Measurements from ENCODE around the gene STS.

Gene STS

DNA sequence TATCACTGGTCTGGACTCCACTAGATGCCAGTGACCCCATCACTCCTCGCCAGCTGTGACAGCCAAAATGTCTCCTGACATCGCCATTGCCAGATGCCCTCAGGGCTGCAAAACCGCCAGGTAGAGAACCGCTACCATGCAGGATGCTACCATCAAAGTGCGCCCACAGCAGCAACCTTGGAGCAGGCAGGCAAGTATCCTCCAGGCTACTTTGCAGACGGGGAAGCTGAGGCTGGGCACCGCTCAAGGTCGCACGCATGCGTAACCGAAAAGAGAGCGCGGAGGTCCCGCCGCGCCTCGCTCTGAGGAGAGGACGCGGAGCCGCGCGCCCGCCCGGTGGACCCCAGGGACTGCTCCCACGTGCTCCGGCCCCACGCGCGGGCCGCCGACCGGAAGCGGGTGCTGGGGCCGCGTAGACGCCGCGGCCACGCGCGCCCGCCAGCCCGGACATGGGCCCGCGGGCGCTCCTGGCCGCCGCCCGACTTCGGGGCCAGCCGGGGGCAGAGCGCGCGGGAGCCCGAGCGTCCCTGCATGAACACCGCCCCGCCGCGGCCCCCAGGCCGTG is at the start of gene STS:
STS (plus strand) TSS at position 300 of the 565 bp plus-strand sequence. CDS start 105,488 bp downstream, outside the sequence.
- DNase-seq = peak in 1 of 2 experiments; percentile 5

DNA sequence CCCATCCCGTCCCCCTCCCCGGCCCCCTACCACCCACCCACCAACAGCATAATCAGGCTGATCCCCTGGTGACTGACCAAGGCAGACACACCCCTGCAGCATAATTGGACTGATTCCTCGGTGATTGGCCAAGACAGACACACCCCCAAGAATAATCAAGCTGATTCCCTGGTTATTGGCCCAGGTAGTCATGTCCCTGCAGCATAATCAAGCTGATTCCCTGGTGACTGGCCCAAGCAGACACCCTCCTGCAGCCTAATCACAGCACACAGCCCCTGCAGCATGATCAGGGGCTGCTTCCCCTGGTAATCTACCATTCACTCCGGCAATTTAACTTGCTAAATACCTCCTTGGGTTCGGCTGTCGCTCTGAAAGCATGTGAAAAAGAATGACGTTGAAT is 47.5 kb upstream of the STS start:
- DNase-seq = no peak

- DNase-seq = no peak
Observed at GRCh38 chrX:7102119-7102518, 45.4 kb upstream of the STS start.

DNA sequence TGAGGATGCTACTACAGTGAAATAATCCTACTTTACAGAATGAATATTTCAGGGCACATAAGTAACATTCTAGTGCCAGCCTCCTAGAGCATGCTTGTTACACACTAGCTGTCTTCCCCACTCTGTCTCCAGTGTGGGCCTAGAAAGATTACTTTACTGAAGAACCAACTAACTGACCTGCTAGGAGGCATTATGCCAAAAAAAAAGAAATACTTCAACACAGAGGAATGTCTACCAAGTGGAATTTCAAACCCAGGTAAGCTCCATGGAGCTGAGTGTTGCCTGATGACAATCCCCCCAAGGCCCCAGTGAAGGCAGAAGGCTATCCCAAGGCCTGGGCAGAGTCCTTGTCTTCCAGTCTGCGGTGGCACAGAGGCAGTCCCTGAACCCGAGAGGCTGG is 40.9 kb upstream of the STS start:
- no peak for DNase-seq

DNA sequence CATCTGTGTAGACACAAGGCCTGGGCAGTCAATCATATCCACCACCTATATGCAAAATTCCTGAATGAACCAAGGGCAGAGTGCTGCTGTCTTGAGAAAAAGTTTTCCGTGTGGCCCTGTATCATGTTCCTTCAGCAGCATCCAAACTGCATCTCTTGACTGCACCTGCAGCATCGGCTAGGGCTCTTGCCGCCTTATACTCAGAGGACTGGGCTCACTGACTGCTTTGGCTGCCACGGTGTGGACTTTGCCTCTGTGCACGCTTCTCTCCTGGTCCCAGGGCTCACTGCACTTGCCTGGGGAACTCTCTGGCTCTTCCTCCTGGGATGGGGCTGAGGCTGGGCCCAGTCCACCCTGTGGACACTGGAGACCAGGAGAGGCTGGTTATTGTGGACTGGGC is 39.5 kb upstream of the STS start:
- no peak for DNase-seq

- DNase-seq = no peak
Observed at GRCh38 chrX:7109049-7109531, 38.4 kb upstream of the STS start.

DNA sequence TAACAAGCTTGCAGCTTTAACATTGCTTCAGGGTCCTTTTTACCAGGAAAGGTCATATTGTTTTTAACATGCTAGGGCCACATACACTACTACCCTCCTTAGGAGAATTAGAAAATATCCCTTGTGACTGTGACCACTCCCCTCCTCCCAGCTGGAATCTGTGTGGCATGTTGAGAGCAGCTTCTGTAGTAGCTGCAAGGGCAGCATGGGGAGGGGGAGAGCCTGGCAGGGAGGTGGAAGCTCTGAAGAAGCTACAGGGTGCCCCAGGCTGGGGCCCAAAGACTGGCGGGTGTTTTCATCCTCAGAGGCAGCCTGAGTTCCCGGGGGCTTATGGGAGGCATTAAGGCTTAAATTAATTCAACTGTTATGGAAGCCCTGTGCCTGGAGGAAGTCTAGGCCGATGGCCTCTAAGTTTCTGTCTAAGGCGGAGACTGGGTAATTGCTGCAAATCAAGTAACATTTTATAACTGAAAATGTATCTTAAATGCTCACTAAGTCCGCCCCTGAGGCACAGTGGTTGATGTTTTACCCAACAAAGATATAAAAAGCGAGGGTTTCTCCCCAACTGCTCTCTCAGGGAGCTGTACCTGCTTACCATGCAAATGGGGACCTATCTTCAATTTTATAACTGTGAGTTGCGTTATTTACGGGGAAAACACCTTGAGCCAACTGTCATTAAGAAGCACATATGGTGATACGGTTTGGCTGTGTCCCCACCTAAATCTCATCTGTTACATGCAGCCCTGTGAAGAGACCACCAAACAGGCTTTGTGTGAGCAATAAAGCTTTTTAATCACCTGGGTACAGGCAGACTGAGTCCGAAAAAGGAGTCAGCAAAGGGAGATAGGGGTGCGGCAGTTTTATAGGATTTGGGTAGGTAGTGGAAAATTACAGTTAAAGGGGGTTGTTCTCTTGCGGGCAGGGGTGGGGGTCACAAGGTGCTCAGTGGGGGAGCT is 37.4 kb upstream of the STS start:
- no peak for DNase-seq

DNA sequence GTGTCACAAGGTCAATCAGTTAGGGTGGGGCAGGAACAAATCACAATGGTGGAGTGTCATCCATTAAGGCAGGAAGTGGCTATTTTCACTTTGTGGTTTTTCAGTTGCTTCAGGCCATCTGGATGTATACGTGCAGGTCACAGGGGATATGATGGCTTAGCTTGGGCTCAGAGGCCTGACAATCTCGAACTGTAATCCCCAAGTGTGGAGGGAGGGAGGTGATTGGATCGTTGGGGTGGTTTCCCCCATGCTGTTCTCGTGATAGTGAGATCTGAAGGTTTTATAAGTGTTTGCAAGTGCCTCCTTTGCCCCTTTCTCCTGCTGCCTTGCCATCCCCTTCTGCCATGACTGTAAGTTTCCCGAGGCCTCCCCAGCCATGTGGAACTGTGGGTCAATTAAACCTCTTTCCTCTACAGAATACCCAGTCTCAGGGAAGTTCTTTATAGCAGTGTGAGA is 36.7 kb upstream of the STS start:
- peak in 1 of 2 experiments; percentile 0 for DNase-seq

- DNase-seq = no peak
Observed at GRCh38 chrX:7111518-7111917, 36.0 kb upstream of the STS start.

DNA sequence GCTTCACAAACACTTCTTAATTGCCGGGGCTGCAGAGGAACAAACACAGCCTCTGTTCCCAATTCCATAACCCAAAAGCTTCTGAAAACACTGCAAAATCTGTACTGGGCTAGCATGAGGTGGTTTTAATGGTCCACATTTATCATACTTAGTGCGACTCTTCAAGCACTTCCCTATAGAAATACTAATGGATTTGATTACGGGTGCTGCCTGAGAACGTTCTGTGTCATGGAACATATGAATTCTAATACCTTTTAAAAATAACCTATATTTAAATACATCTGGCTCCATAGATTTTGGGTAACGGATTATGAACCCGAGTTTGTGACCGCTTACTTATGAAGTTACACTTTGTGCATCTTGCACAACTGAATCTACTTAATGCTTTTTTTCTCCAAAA is 35.4 kb upstream of the STS start:
- no peak for DNase-seq

- DNase-seq = no peak
Observed at GRCh38 chrX:7115557-7115956, 32.0 kb upstream of the STS start.

DNA sequence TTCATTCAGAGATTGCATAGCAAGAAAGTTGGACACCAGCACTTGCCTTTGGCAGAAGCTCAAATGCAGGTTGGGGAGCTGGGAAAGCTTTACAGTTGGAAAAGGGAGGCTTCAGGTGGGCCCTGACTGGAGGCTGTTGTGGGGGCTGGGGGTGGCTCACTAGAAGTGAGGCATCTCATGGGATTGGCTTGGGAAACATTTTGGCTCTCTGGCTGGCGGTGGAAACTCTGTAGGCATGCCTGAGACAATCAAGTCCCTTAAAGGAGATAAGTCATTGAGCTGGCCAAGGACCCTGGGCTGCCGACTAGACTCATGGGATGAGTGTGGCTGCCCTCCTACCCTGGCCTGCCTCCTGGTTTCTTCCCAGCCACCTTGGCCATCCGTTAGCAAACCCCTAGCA is 31.4 kb upstream of the STS start:
- DNase-seq = no peak

- DNase-seq = no peak
Observed at GRCh38 chrX:7117587-7117986, 29.9 kb upstream of the STS start.

DNA sequence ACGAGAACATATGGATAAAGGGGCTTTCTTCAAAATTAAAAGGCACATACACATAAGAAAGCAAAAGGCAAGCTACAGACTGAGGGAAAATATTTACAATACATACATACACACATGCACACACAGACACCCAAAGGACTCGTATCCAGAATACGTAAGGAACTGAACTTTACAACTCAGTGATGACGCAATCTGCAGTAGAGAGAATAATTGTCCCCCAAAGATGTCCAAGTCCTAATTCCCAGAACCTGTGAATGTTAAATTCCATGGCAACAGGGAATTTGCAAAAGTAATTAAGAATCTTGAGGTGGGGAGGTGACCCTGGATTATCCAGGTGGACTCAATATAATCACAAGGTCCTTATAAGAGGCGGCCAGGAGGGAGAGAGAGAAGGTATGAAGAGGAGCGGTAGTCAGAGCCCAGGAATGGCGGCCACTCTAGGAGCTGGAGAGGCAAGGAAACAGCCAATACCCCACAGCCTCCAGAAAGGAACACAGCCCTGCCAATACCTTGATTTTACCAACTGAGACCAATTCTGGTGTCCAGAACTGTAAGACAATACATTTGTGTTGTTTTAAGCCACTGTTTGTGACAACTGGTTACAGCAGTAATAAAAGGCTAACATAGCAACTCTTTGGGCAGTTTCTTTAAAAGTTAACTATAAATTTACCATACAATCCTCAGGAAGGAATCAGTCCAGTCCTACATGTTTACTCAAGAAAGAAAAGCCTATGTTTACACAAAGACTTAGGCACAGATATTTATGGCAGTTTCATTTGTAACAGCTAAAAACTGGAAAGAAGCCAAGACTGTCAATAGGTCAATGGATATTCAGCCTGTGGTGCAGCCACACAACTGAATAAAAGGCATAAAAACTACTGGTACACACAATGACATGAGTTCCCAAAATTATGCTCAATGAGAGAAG is 27.3 kb upstream of the STS start:
- no peak for DNase-seq

DNA sequence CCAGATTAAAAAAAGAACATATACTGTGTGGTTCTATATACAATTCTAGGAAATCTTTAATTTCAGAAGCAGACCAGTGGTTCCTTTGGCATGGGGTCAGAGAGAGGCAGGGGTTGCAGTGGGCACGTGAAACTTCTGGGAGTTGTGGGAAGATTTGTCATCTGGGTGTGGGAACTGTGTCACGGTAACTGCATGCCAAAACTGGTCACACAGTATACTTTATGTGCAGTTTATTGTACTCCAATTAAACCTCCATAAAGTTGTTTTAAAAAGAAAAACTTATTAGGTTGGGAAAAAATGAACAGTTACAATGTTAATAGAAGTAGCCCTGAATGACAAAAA is 26.7 kb upstream of the STS start:
- DNase-seq = no peak

GRCh38 chrX:7127056-7127455 is 20.5 kb upstream of the STS start:
- DNase-seq = no peak

- DNase-seq = no peak
Observed at GRCh38 chrX:7131621-7132020, 15.9 kb upstream of the STS start.

- peak; percentile 3 to 11 for DNase-seq
Observed at GRCh38 chrX:7132335-7133049, 15.0 kb upstream of the STS start.

DNA sequence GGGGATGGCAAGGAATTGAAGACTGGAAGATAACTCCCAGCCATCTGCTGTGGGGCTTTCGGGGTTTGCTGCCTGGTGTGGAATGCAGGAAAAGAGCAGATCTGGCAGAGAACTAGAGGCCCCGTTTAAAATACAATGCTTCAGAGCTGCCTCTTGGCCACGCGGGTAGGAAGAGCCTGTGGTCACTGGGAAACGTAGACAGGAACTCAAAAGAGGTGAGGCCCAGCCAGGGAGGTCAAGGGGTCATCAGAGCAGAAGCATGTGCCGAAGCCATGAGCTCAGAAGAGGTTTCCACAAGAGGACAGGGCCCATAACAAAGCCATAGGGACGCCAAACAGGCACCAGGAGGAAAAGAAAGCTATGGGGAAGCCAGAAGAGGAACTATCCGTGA is 14.5 kb upstream of the STS start:
- no peak for DNase-seq

GRCh38 chrX:7134981-7135380 is 12.5 kb upstream of the STS start:
- DNase-seq = no peak

DNA sequence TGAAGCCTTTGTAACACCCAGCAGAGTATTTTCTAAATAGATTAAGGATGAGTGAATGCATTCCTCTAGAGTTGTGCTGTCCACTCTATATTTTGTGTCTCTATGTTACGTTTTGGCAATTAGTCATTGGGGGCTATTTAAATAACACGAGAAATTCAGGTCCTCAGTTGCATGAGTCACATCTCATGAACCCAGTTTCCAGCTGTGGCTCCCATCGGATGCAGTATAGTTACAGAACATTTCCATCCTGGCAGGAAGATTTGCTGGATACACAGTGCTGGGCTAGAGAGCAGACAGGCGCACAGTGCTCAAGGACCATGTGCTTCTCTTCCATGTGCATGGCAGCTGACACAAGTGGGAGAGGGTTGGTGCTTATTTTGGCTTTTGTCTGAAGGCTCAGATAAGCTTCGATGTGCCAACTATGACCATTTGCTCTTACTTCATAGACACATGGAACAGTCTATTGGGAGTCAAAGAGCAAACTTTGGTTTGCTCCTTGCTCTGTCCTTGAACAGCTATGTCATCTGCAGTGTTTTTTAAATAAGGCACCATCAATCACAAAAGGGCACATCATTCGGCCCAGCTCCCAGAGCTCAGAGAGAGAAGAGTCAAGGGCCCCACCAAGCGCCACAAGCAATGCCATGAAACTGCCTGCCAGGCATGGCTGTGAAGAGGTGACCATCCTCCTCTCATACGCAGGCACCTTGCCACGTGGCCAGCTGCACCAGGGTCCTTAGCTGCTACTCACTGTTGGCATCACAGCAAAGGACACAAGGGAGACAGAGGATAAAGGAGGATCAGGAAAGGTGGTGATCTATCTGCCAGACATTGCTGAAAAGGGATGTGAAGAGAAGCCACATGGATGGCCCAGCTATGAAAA is 8.1 kb upstream of the STS start:
- DNase-seq = no peak

DNA sequence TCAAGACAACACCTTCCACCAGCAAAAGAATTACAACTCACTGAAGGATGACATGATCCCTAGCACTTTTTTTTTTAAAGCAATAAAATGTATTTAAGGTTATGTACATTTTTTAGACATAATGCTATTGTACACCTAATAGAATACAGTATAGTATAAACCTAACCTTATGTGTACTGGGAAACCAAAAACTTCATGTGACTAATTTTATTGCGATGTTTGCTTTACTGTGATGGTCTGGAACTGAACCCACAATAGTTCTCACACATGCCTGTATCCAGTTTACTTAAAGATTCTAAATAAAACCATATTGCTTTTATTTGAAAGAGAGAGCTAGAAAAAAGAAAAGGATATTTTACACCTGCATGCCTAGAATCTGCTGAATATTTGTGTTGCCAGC is 4.4 kb upstream of the STS start:
- DNase-seq = no peak
